Calu3 (cell line): ENCODE measurements around the gene ABR. TPM values are rescaled to one million over a fixed set of nuclear protein-coding genes. Genes with fewer than 3 reads are reported as not detected.

Experiments
- BruUV-seq: library from RNA; stranded (reverse); fragments of 400-500 nt; replicated peaks from 2 replicates; lab custom pipeline; 2021; lab: Mats Ljungman, UMichigan
- CTCF ChIA-PET: fragments of 300-600 bp; sonication (Branson Sonifier 250); formaldehyde crosslinking; loops from one replicate; lab custom pipeline; 2022; ENCODE audit warnings: antibody characterized with exemption; lab: Charles Lee
- DNase-seq: peaks from one replicate; pipeline ENCODE4 v3.0.0; 2022
- H3K27ac Mint-ChIP-seq: one replicate; pipeline ENCODE4 v1.8.0; 2022; ENCODE audit warnings: mixed read lengths; ENCODE audit not compliant: unreplicated experiment
- H3K27me3 Mint-ChIP-seq: one replicate; pipeline ENCODE4 v1.8.0; 2022; ENCODE audit warnings: mixed read lengths; ENCODE audit not compliant: unreplicated experiment
- H3K36me3 Mint-ChIP-seq: one replicate; pipeline ENCODE4 v1.8.0; 2022; ENCODE audit warnings: mild to moderate bottlenecking, moderate library complexity, mixed read lengths; ENCODE audit not compliant: insufficient read depth, unreplicated experiment
- H3K4me1 Mint-ChIP-seq: one replicate; pipeline ENCODE4 v1.8.0; 2022; ENCODE audit warnings: mild to moderate bottlenecking, low read depth, mixed read lengths; ENCODE audit not compliant: unreplicated experiment
- H3K4me3 Mint-ChIP-seq: one replicate; pipeline ENCODE4 v1.8.0; 2022; ENCODE audit warnings: mild to moderate bottlenecking, low read depth, moderate library complexity, mixed read lengths; ENCODE audit not compliant: unreplicated experiment
- H3K9me3 Mint-ChIP-seq: one replicate; pipeline ENCODE4 v1.8.0; 2022; ENCODE audit warnings: low read depth, mixed read lengths; ENCODE audit not compliant: unreplicated experiment
- CTCF ChIP-seq: fragments of 200-600 bp; IDR thresholded peaks from one replicate; pipeline ENCODE4 v1.8.0; 2022; ENCODE audit warnings: antibody characterized with exemption; ENCODE audit not compliant: unreplicated experiment
- intact Hi-C: fragments of 100-400 bp; cut with micrococcal nuclease; formaldehyde crosslinking; loops from one replicate; pipeline ENCODE4 v1.10.0; 2022; ENCODE audit not compliant: unreplicated experiment
- total RNA-seq: library from RNA; stranded (reverse); gene quantifications from 2 replicates; pipeline ENCODE4 v1.2.3, GENCODE V29; 2022

Gene ABR
- total RNA-seq, 1 experiment from 2014 or later: 92.7 TPM

GRCh38 chr17:1018547-1018946, 161.2 kb downstream of the ABR start:
- intact Hi-C loops: no loop called here
- Mint-ChIP-seq H3K27ac (no peak overlapping the region), H3K4me1 (no peaks in the 10 kb centered on the region), H3K4me3 (no peak overlapping the region), H3K27me3 (no peaks in the 10 kb centered on the region), H3K9me3 (no peaks in the 10 kb centered on the region), H3K36me3 (peaks cover 11% of the 10 kb centered on the region)
- no peak for TF ChIP-seq CTCF
- CTCF ChIA-PET: no interaction called here
- no peak for DNase-seq
- no TSS peak for BruUV-seq

- Mint-ChIP-seq H3K4me3 (no peak overlapping the region), H3K36me3 (peaks cover under 1% of the 10 kb centered on the region), H3K27me3 (no peaks in the 10 kb centered on the region), H3K27ac (no peak overlapping the region), H3K9me3 (no peaks in the 10 kb centered on the region), H3K4me1 (no peaks in the 10 kb centered on the region)
- no peak for TF ChIP-seq CTCF
- CTCF ChIA-PET: no interaction called here
- no peak for DNase-seq
- no TSS peak for BruUV-seq
- intact Hi-C loops: no loop called here
Observed at GRCh38 chr17:1013729-1014090, 166.1 kb downstream of the ABR start.

- no peak overlapping the region for H3K4me3 Mint-ChIP-seq
- BruUV-seq: no TSS peak
- DNase-seq: no peak
- H3K27me3 Mint-ChIP-seq: no peaks in the 10 kb centered on the region
- intact Hi-C loops: no loop called here
- no peaks in the 10 kb centered on the region for H3K4me1 Mint-ChIP-seq
- CTCF ChIA-PET: no interaction called here
- H3K27ac Mint-ChIP-seq: no peak overlapping the region
- no peaks in the 10 kb centered on the region for H3K9me3 Mint-ChIP-seq
- H3K36me3 Mint-ChIP-seq: peaks cover 6% of the 10 kb centered on the region
- TF ChIP-seq CTCF: no peak
Observed at GRCh38 chr17:1012823-1013728, 166.7 kb downstream of the ABR start.

- no peak for TF ChIP-seq CTCF
- Mint-ChIP-seq H3K27me3 (no peaks in the 10 kb centered on the region), H3K9me3 (no peaks in the 10 kb centered on the region), H3K4me3 (no peak overlapping the region), H3K36me3 (peaks cover 10% of the 10 kb centered on the region), H3K4me1 (no peaks in the 10 kb centered on the region), H3K27ac (no peak overlapping the region)
- intact Hi-C loops: no loop called here
- BruUV-seq: no TSS peak
- CTCF ChIA-PET: no interaction called here
- no peak for DNase-seq
Observed at GRCh38 chr17:1011760-1012735, 167.7 kb downstream of the ABR start.
